Activated B cell treated with CpG ODN at 0.5 μM for 24 hours (primary cell): Measurements from ENCODE around the gene PRM3. TPM values are rescaled to one million over a fixed set of nuclear protein-coding genes. Genes with fewer than 3 reads are reported as not detected.

Source experiments
- ATAC-seq: fragments of 200-7000 bp; cut with Tn5 transposase; one replicate; pipeline ENCODE4 v1.10.0; 2021; ENCODE audit warnings: low read depth, mild to moderate bottlenecking, moderate library complexity
- CTCF ChIA-PET: fragments of 350-600 bp; sonication (Branson Sonifier 250); formaldehyde crosslinking; loops from one replicate; lab custom pipeline; 2021; ENCODE audit warnings: antibody characterized with exemption; lab: Charles Lee
- POLR2A ChIA-PET: fragments of 350-600 bp; sonication (Branson Sonifier 250); formaldehyde crosslinking; loops from one replicate; lab custom pipeline; 2021; ENCODE audit warnings: antibody characterized with exemption; lab: Charles Lee
- DNase-seq: peaks from one replicate; pipeline ENCODE4 v3.0.0; 2022
- H3K27ac Mint-ChIP-seq: one replicate; pipeline ENCODE4 v1.8.0; 2020; ENCODE audit warnings: mixed read lengths
- H3K27me3 Mint-ChIP-seq: one replicate; pipeline ENCODE4 v1.8.0; 2021; ENCODE audit warnings: mixed read lengths
- H3K36me3 Mint-ChIP-seq: one replicate; pipeline ENCODE4 v1.8.0; 2021; ENCODE audit warnings: low read depth, mixed read lengths
- H3K4me1 Mint-ChIP-seq: one replicate; pipeline ENCODE4 v1.8.0; 2021; ENCODE audit warnings: mixed read lengths
- H3K4me3 Mint-ChIP-seq: one replicate; pipeline ENCODE4 v1.8.0; 2020; ENCODE audit warnings: mild to moderate bottlenecking, mixed read lengths
- H3K9me3 Mint-ChIP-seq: one replicate; pipeline ENCODE4 v1.8.0; 2020; ENCODE audit warnings: mixed read lengths
- CTCF ChIP-seq: fragments of 200-600 bp; IDR thresholded peaks from one replicate; pipeline ENCODE4 v1.8.0; 2022; ENCODE audit warnings: antibody characterized with exemption, mild to moderate bottlenecking
- intact Hi-C: fragments of 100-400 bp; cut with micrococcal nuclease; formaldehyde crosslinking; loops from one replicate; pipeline ENCODE4 v1.15.1; 2024
- total RNA-seq: library from RNA; stranded (reverse); gene quantifications from 2 replicates; pipeline ENCODE4 v1.2.3, GENCODE V29; 2022

Gene PRM3
- total RNA-seq, 1 donor from 2014 or later = not detected

DNA sequence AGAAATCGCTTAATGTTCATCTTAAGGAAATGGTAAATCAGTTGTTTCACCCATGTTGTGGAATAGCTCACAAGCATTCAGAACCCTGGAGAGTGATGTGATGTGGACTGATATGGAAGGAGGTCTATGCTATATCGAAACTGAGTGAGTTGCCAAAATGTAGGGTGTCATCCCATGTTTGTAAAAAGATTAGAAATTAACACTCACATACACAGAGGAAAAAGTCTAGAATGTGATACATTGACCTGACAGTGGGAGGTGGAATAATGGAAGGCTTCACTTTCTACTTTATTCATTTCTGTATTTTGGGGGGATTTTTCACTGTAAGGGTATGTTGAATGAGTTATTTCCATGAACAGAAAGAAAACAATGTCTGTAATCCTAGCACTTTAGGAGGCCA lies 12.4 kb upstream of the PRM3 start:
- Mint-ChIP-seq H3K27ac (peak overlapping the region; percentile 46), H3K27me3 (no peaks in the 10 kb centered on the region)

GRCh38 chr16:11283820-11284248 lies 10.4 kb upstream of the PRM3 start:
- H3K9me3 Mint-ChIP-seq = no peaks in the 10 kb centered on the region
- intact Hi-C loops = no loop called here
- TF ChIP-seq CTCF = no peak
- ATAC-seq = no peak
- H3K4me1 Mint-ChIP-seq = peaks cover 46% of the 10 kb centered on the region
- ChIA-PET POLR2A (interaction anchor here (0.5 to 3.7 kb wide), 5 partner anchors 14 to 193 kb away, joined by 3 to 22 read pairs (median 5); partner anchors contain the start of gene SOCS1), CTCF (interaction anchor here (2.2 kb wide), 1 partner anchor 28 kb away, joined by 6 read pairs; the partner anchor contains the start of gene SOCS1)
- no peaks in the 10 kb centered on the region for H3K27me3 Mint-ChIP-seq
- H3K36me3 Mint-ChIP-seq = no peaks in the 10 kb centered on the region
- no peak overlapping the region for H3K4me3 Mint-ChIP-seq
- no peak for DNase-seq
- no peak overlapping the region for H3K27ac Mint-ChIP-seq

More for the DNA sequence above, 12.4 kb upstream of the PRM3 start:
- H3K9me3 Mint-ChIP-seq = no peaks in the 10 kb centered on the region
- H3K4me3 Mint-ChIP-seq = no peak overlapping the region
- POLR2A ChIA-PET = interaction anchor here (0.6 to 3.7 kb wide), 12 partner anchors 12 to 234 kb away, joined by 3 to 22 read pairs (median 6); partner anchors contain the start of gene SOCS1
- CTCF ChIA-PET = interaction anchor here (1.2 to 1.5 kb wide), 2 partner anchors 12 to 29 kb away, joined by 3 to 7 read pairs; partner anchors contain the start of gene SOCS1
- intact Hi-C loops = loop anchor here (1.0 to 2.0 kb wide), 2 partner anchors 11 to 69 kb away; no protein-coding TSS in a partner anchor
- no peak for DNase-seq
- H3K4me1 Mint-ChIP-seq = peaks cover 31% of the 10 kb centered on the region
- TF ChIP-seq CTCF = no peak
- no peak for ATAC-seq
- H3K36me3 Mint-ChIP-seq = no peaks in the 10 kb centered on the region

GRCh38 chr16:11280616-11281522 lies 7.4 kb upstream of the PRM3 start, which contains the start of gene PRM1:
Gene PRM1 (minus strand): TSS chr16:11281330. CDS start chr16:11281238, 92 bp downstream.
- DNase-seq (no peak), ATAC-seq (no peak)
- H3K4me3 Mint-ChIP-seq = peak within 1 kb of the TSS; percentile 11
- ChIA-PET POLR2A (no interaction called here), CTCF (interaction anchor here (1.0 kb wide), 1 partner anchor 8 kb away, joined by 3 read pairs; no protein-coding TSS in a partner anchor)
- no peaks in the 10 kb centered on the region for H3K27me3 Mint-ChIP-seq
- H3K36me3 Mint-ChIP-seq = no peaks in the 10 kb centered on the region
- no peaks in the 10 kb centered on the region for H3K9me3 Mint-ChIP-seq
- peaks cover 25% of the 10 kb centered on the region for H3K4me1 Mint-ChIP-seq
- intact Hi-C loops = no loop called here
- no peak within 1 kb of the TSS for H3K27ac Mint-ChIP-seq
- no peak for TF ChIP-seq CTCF

- peak overlapping the region; percentile 29 for H3K4me3 Mint-ChIP-seq
- CTCF ChIA-PET = interaction anchor here (1.3 to 1.4 kb wide), 2 partner anchors 76 to 117 kb away, joined by 3 to 4 read pairs; no protein-coding TSS in a partner anchor
- no peaks in the 10 kb centered on the region for H3K9me3 Mint-ChIP-seq
Measured at GRCh38 chr16:11278681-11279628, 5.5 kb upstream of the PRM3 start.

More at GRCh38 chr16:11278681-11279628, 5.5 kb upstream of the PRM3 start:
- peak; percentile 92 for ATAC-seq
- DNase-seq = no peak
- POLR2A ChIA-PET = interaction anchor here (0.6 to 1.3 kb wide), 4 partner anchors 18 to 23 kb away, joined by 3 to 6 read pairs (median 3); partner anchors contain the start of gene SOCS1
- intact Hi-C loops = loop anchor here (2.0 kb wide), 1 partner anchor 18 kb away; no protein-coding TSS in a partner anchor
- no peaks in the 10 kb centered on the region for H3K27me3 Mint-ChIP-seq
- H3K36me3 Mint-ChIP-seq = no peaks in the 10 kb centered on the region
- H3K27ac Mint-ChIP-seq = peak overlapping the region; percentile 73
- no peak for TF ChIP-seq CTCF
- H3K4me1 Mint-ChIP-seq = peaks cover 19% of the 10 kb centered on the region
